ENCODE measurements around the gene SUPT7L. TPM values are rescaled to one million over a fixed set of nuclear protein-coding genes. Genes with fewer than 3 reads are reported as not detected.

SUPT7L gene
- total and polyA plus RNA-seq, 5 donors = 26.8 to 30.9 (median 27.4) TPM

DNA sequence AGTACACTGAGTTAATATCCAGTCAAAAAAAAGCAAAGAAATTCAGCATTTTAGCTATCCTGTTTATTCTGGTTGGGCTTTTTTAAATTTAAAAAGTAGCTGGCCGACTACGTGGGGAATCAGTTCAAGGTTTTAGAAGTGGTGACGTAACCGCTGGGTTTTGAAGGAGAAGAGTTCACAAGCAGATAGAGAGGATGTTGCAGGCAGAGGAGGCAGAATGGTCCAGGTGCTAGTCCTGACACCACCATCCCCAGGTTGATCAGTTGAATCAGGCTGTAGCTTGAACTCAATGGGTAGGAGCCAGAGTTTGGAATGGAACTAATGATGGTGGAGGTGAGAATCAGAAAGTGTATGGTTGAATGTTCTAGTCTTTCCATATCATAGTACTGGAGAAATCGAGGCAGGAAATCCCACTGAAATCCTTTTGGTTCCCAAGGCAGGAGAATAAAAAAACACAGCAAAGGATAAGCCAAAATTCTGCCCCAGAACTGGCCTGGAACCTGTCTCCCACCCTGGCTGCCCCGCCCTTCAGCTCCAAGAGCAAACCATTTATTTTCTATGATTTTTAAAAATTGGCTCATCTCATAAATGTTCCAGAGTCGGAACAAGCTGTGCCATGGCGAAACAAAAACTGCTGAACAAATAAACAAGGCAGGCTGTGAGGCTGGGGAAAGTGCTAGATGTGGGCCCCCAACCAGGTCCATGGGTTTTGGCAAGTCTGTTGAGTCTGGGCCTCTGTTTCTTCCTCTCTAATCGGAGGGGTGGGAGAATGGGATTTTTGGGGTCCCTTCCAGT lies 44.2 kb upstream of the SUPT7L start:
- WGBS = 75% methylated on average over 9 of the region's 9 CpGs
- no peaks in the 10 kb centered on the region for H3K9me3 ChIP-seq (ENCODE audit: control insufficient read depth, low read length)
- H3K4me1 ChIP-seq (ENCODE audit: control insufficient read depth, insufficient read depth, low read length) = no peaks in the 10 kb centered on the region
- intact Hi-C loops (cut with DNase I) = loop anchor here in 2 of 4 donors (10.0 kb wide), 2 partner anchors 687 to 747 kb away; partner anchors contain the start of gene FOSL2 (in 1 of the 2)
- no peak overlapping the region for H3K4me3 ChIP-seq (ENCODE audit: low read length)
- DNase-seq = peak in 1 of 3 donors; percentile 68
- ATAC-seq = peak in 1 of 2 donors; percentile 8
- H3K27ac ChIP-seq (ENCODE audit: low read length) = peak overlapping the region; percentile 80
- no peaks in the 10 kb centered on the region for H3K27me3 ChIP-seq (ENCODE audit: control insufficient read depth, insufficient read depth)

DNA sequence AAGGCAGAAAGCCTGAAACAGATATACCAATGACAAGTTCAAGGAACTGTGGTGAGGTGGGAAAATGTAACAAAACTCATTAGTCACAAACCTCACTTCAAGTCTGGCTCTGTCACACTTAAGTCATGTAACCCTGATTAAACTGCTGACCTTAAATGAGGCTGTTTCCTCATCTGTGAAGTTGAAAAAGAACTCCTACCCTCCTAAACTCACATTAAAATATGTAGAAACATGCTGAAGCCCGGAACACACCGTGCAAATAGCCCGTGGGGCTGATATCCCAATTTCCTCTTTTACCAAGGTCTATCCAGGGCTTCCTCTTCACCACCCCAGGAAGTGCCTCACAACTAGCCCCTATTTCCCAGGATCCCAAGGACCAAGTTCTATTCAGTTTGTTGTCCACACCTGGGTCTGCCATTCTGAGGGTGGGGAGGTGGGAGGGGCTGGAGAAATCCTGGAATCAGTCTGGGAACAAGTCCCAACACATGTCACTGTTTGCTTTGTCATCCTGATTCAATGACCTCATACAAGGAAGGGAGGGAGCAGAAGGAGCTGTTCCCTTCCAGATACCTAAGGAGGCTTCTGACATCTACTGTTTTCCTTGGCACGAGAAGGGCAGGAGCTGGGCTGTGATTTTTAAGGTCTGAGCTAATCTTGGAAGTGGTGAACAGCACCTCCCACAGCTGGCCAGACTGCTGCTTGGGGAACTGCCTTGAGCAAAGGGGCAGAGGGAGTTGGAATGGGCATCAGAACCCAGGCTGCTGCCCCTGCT lies 42.6 kb upstream of the SUPT7L start:
- Histone ChIP-seq H3K4me1 (ENCODE audit: control insufficient read depth, insufficient read depth, low read length) (no peaks in the 10 kb centered on the region), H3K9me3 (ENCODE audit: control insufficient read depth, low read length) (no peaks in the 10 kb centered on the region), H3K4me3 (ENCODE audit: low read length) (no peak overlapping the region), H3K27me3 (ENCODE audit: control insufficient read depth, insufficient read depth) (no peaks in the 10 kb centered on the region), H3K27ac (ENCODE audit: low read length) (peak overlapping the region; percentile 93)
- 25% methylated on average over 4 of the region's 4 CpGs for WGBS
- peak; percentile 76 to 85 (median 77) for DNase-seq
- ATAC-seq = peak; percentile 85 to 93
- intact Hi-C loops (cut with DNase I) = loop anchor here in 2 of 4 donors (2.0 to 10.0 kb wide), 3 partner anchors 689 to 749 kb away; partner anchors contain the start of gene FOSL2 (in 1 of the 2)

DNA sequence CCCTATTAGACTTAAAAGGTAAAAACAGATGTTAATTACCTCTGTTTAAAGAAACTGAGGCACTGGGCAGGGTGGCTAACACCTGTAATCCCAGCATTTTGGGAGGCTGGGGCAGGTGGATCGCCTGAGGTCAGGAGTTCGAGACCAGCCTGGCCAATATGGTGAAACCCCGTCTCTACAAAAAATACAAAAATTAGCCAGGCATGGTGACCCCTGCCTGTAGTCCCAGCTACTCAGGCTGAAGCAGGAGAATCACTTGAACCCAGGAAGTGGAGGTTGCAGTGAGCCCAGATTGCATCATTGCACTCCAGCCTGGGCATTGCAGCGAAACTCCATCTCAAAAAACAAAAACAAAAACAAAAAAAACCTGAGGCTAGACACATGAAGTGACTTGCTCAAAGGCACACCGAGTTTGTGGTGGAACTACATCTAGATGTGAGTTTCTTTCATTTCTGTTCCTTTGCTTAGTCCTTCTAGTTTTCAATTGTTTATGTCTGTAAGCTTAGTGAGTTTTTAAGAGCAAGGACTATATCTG lies 41.0 kb upstream of the SUPT7L start:
- H3K4me3 ChIP-seq (ENCODE audit: low read length) = no peak overlapping the region
- 93% methylated on average over 5 of the region's 5 CpGs for WGBS
- DNase-seq (no peak), ATAC-seq (no peak)
- H3K4me1 ChIP-seq (ENCODE audit: control insufficient read depth, insufficient read depth, low read length) = no peaks in the 10 kb centered on the region
- no peaks in the 10 kb centered on the region for H3K27me3 ChIP-seq (ENCODE audit: control insufficient read depth, insufficient read depth)
- no peak overlapping the region for H3K27ac ChIP-seq (ENCODE audit: low read length)
- no peaks in the 10 kb centered on the region for H3K9me3 ChIP-seq (ENCODE audit: control insufficient read depth, low read length)
- intact Hi-C loops (cut with DNase I) = loop anchor here (2.0 to 10.0 kb wide), 5 partner anchors 690 to 750 kb away; partner anchors contain the start of gene FOSL2 (in 1 of the 4)

DNA sequence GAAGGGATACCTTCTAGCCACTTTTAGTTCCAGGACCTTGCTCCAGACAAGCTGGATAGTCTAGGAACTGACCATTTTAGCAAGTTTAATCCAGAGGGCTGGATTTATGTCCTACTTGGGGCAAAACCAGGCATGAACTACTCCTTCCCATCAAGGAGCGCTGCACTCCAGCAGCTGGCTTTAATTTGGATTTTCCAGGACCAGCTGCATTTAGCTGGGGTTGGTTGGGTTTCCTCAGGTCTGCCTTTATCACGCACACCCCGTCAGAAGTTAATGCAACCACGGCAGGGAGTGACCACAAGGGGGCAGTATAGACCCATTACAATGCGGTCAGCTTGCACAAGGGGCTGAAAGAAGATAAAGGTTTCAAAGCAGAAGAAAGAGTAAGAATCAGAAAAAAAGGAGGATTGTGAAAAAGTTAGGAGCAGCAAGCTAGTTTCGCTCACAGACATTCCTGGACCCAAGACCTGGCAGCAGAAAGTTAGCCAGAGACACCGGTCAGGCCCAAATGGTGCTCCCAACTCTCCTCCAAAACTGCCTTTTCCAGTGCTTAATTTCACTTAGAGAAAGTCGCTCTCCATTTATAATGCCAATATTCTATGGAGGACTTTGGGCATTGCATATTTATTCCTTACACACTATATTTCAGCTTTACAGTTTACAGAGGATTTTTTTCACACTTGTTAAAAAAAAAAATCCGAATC lies 40.4 kb upstream of the SUPT7L start:
- 28% methylated on average over 9 of the region's 9 CpGs for WGBS
- ATAC-seq = peak; percentile 49 to 62
- no peaks in the 10 kb centered on the region for H3K4me1 ChIP-seq (ENCODE audit: control insufficient read depth, insufficient read depth, low read length)
- H3K4me3 ChIP-seq (ENCODE audit: low read length) = no peak overlapping the region
- H3K27ac ChIP-seq (ENCODE audit: low read length) = no peak overlapping the region
- no peaks in the 10 kb centered on the region for H3K27me3 ChIP-seq (ENCODE audit: control insufficient read depth, insufficient read depth)
- DNase-seq = peak; percentile 79 to 90 (median 84)
- intact Hi-C loops (cut with DNase I) = loop anchor here (2.0 to 10.0 kb wide), 5 partner anchors 691 to 751 kb away; partner anchors contain the start of gene FOSL2 (in 1 of the 4)
- no peaks in the 10 kb centered on the region for H3K9me3 ChIP-seq (ENCODE audit: control insufficient read depth, low read length)

DNA sequence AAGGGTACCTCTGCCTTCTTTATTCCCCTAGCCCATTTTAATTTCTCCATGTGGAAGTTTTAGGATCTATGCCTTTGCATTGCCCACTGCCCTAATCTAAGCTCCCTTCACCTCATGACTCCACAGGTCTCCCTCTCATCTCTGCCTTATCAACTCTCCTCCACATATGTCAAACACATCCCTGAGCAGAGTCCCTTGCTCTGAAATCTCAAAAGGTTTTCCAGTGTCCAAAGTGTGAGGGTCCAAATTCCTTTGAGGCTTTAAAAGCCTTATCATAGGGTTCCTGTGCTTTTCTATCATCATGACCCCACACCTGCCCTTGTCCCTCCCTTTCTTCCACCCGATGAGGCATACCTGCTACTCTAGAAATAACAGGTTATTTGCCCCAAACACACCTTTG lies 38.9 kb upstream of the SUPT7L start:
- Histone ChIP-seq H3K27me3 (ENCODE audit: control insufficient read depth, insufficient read depth) (no peaks in the 10 kb centered on the region), H3K4me1 (ENCODE audit: control insufficient read depth, insufficient read depth, low read length) (no peaks in the 10 kb centered on the region), H3K27ac (ENCODE audit: low read length) (no peak overlapping the region), H3K4me3 (ENCODE audit: low read length) (no peak overlapping the region), H3K9me3 (ENCODE audit: control insufficient read depth, low read length) (no peaks in the 10 kb centered on the region)
- intact Hi-C loops (cut with DNase I) = loop anchor here (2.0 to 10.0 kb wide), 5 partner anchors 692 to 752 kb away; partner anchors contain the start of gene FOSL2 (in 1 of the 4)
- 70% methylated on average over 1 of the region's 1 CpG for WGBS
- DNase-seq (no peak), ATAC-seq (no peak)

DNA sequence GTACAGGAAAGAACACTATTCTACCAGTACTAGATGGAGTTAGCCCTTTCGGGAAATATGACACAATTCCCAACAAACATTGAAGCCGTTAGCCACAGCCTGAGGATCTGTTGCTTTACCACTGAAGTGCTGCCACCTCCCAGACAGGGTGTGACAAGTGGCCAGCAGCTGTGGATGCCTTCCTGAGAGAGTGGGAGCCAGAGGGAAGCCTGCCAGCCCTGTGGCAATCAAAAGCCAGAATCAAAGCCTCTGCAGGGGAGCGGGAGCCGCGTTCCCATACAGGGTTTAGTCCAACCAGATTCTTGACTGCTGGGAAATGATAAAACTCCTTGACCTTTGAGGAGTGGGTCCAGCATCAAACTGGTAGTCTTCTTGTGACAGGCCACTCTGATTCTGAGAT lies 38.3 kb upstream of the SUPT7L start:
- 39% methylated on average over 5 of the region's 5 CpGs for WGBS
- DNase-seq (peak in 2 of 3 donors; percentile 68 to 73), ATAC-seq (no peak)
- H3K9me3 ChIP-seq (ENCODE audit: control insufficient read depth, low read length) = no peaks in the 10 kb centered on the region
- H3K4me3 ChIP-seq (ENCODE audit: low read length) = no peak overlapping the region
- intact Hi-C loops (cut with DNase I) = loop anchor here (2.0 to 10.0 kb wide), 5 partner anchors 693 to 753 kb away; partner anchors contain the start of gene FOSL2 (in 1 of the 4)
- H3K27ac ChIP-seq (ENCODE audit: low read length) = no peak overlapping the region
- H3K4me1 ChIP-seq (ENCODE audit: control insufficient read depth, insufficient read depth, low read length) = no peaks in the 10 kb centered on the region
- no peaks in the 10 kb centered on the region for H3K27me3 ChIP-seq (ENCODE audit: control insufficient read depth, insufficient read depth)

DNA sequence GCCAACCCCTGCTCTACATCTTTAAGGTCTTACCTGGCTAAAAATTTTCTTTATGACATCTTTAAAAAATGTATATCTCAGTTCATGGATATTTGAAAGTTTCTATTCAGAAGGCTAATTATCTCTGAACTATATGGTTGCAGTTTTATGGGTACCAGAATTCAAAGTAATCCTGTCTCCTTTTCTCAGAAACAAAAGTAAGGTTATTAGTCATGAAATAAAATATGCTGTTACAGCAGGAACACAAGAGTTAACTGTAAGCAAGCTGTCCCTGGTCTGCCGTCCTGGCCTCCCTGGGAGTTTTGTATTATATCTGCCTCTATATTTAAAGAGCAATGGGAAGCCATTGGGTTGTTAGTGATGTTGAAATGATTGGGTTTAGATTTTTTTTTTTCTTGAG lies 34.2 kb upstream of the SUPT7L start:
- H3K27me3 ChIP-seq (ENCODE audit: control insufficient read depth, insufficient read depth) = no peaks in the 10 kb centered on the region
- no peak overlapping the region for H3K4me3 ChIP-seq (ENCODE audit: low read length)
- no peak for ATAC-seq
- H3K27ac ChIP-seq (ENCODE audit: low read length) = no peak overlapping the region
- no peak for DNase-seq
- H3K4me1 ChIP-seq (ENCODE audit: control insufficient read depth, insufficient read depth, low read length) = no peaks in the 10 kb centered on the region
- whole genome bisulfite sequencing = 68% methylated on average over 1 of the region's 1 CpG
- no peaks in the 10 kb centered on the region for H3K9me3 ChIP-seq (ENCODE audit: control insufficient read depth, low read length)
- intact Hi-C loops (cut with DNase I) = no loop called here

DNA sequence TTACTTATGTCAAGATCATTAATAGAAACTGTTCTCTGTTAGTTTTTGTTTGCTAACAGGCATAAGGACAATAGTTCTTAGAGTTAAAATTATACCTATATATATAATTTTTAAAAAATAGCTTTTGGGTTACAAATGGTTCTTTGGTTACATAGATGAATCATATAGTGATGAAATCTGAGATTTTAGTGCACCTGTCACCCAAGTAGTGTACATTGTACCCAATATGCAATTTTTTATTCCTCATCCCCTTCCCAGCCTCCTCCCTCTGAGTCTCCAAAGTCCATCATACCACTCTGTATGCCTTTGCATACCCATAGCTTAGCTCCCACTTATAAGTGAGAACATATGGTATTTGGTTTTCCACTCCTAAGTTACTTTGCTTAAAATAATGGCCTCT lies 26.6 kb upstream of the SUPT7L start:
- Histone ChIP-seq H3K4me3 (ENCODE audit: low read length) (no peak overlapping the region), H3K27ac (ENCODE audit: low read length) (no peak overlapping the region), H3K9me3 (ENCODE audit: control insufficient read depth, low read length) (no peaks in the 10 kb centered on the region), H3K27me3 (ENCODE audit: control insufficient read depth, insufficient read depth) (no peaks in the 10 kb centered on the region), H3K4me1 (ENCODE audit: control insufficient read depth, insufficient read depth, low read length) (no peaks in the 10 kb centered on the region)
- ATAC-seq (no peak), DNase-seq (no peak)
- intact Hi-C loops (cut with DNase I) = no loop called here

DNA sequence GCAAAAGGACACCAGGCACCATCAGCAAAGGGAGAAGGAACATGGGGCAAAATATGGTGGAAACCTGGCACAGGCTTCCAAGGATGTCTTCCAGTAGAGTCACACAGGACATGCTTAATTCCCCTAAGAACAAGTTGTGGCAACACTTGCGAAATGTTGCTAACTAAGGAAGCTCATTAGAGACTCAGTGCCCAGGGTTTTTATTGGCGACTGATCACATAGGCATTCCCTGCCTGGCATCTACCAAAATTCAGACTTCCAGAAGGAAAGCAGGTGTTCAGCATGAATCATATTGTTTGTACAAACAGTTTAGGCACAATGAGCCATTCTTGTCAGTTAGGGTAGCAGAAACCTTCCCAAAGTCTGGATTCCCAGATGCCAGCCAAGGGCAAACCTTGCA lies 26.0 kb upstream of the SUPT7L start:
- no peaks in the 10 kb centered on the region for H3K4me1 ChIP-seq (ENCODE audit: control insufficient read depth, insufficient read depth, low read length)
- no peak overlapping the region for H3K27ac ChIP-seq (ENCODE audit: low read length)
- no peaks in the 10 kb centered on the region for H3K27me3 ChIP-seq (ENCODE audit: control insufficient read depth, insufficient read depth)
- no peaks in the 10 kb centered on the region for H3K9me3 ChIP-seq (ENCODE audit: control insufficient read depth, low read length)
- DNase-seq (no peak), ATAC-seq (no peak)
- intact Hi-C loops (cut with DNase I) = no loop called here
- H3K4me3 ChIP-seq (ENCODE audit: low read length) = no peak overlapping the region
- 94% methylated on average over 2 of the region's 2 CpGs for WGBS

DNA sequence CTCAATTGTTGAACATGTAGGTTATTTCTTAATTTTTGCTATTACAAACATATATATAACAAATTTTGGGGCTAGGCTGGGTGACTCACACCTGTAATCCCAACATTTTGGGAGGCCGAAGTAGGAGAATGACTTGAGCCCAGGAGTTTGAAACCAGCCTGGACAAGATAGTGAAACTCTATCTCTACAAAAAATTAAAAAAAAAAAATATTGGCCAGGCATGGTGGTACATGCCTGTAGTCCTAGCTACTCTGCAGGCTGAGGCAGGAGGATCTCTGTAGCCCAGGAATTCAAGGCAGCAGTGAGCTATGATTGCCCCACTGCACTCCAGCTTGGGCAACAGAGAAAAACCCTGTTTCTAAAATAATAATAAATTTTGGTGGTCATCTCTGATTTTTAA lies 23.8 kb upstream of the SUPT7L start:
- intact Hi-C loops (cut with DNase I) = no loop called here
- WGBS = 100% methylated on average over 1 of the region's 1 CpG
- DNase-seq (no peak), ATAC-seq (no peak)
- Histone ChIP-seq H3K4me1 (ENCODE audit: control insufficient read depth, insufficient read depth, low read length) (no peaks in the 10 kb centered on the region), H3K27me3 (ENCODE audit: control insufficient read depth, insufficient read depth) (no peaks in the 10 kb centered on the region), H3K27ac (ENCODE audit: low read length) (no peak overlapping the region), H3K4me3 (ENCODE audit: low read length) (no peak overlapping the region), H3K9me3 (ENCODE audit: control insufficient read depth, low read length) (no peaks in the 10 kb centered on the region)
